Endothelial cell of umbilical vein (primary cell): ENCODE measurements around the gene GFI1B. TPM values are rescaled to one million over a fixed set of nuclear protein-coding genes. Genes with fewer than 3 reads are reported as not detected.

Source experiments
- BruUV-seq: library from RNA; stranded (reverse); fragments of 400-500 nt; replicated peaks from 2 replicates; lab custom pipeline; 2021; lab: Mats Ljungman, UMichigan
- CTCF ChIA-PET: fragments of 300-600, 350-600 bp; sonication (Branson Sonifier 250); formaldehyde crosslinking; loops from one replicate; lab custom pipeline; 2021; ENCODE audit warnings: antibody characterized with exemption, inconsistent platforms; lab: Charles Lee
- POLR2A ChIA-PET: fragments of 300-600, 350-600 bp; sonication (Branson Sonifier 250); formaldehyde crosslinking; loops from one replicate; lab custom pipeline; 2021; ENCODE audit warnings: antibody characterized with exemption, inconsistent platforms; lab: Charles Lee
- DNase-seq: peaks from one replicate; pipeline ENCODE4 v3.0.0-alpha.2; 2011; ENCODE audit warnings: low read depth, low spot score
- FAIRE-seq: peaks from 2 replicates; lab custom pipeline; 2011; peaks lifted over from hg19 to GRCh38; lab: Jason Lieb, UNC
- H2AFZ ChIP-seq: 2 replicates; pipeline ENCODE4 v1.6.0; 2012; ENCODE audit warnings: low read depth, low read length, control low read depth, inconsistent platforms
- H3K27ac ChIP-seq: 2 replicates; pipeline ENCODE4 v1.5.1; 2011; ENCODE audit warnings: low read depth, mild to moderate bottlenecking, control low read depth, low read length, moderate library complexity; ENCODE audit not compliant: insufficient read depth
- H3K27me3 ChIP-seq, 2 experiments: 2 replicates each; pipeline versions ENCODE4 v1.6.0 to v1.6.1; 2011; ENCODE audit warnings: low read length in 2 of 2, mixed read lengths in 1 of 2; ENCODE audit not compliant: control insufficient read depth in 2 of 2, insufficient read depth in 2 of 2
- H3K36me3 ChIP-seq, 2 experiments: 2 replicates in 1 of 2; 3 replicates in 1 of 2; pipeline ENCODE4 v1.5.1; 2011; ENCODE audit warnings: low read length in 2 of 2, mild to moderate bottlenecking in 1 of 2, moderate library complexity in 1 of 2; ENCODE audit not compliant: control insufficient read depth in 2 of 2, insufficient read depth in 2 of 2; ENCODE audit errors: extremely low read depth in 1 of 2
- H3K4me1 ChIP-seq: 3 replicates; pipeline ENCODE4 v1.5.1; 2011; ENCODE audit warnings: mild to moderate bottlenecking, low read length; ENCODE audit not compliant: control insufficient read depth, insufficient read depth; ENCODE audit errors: extremely low read depth
- H3K4me2 ChIP-seq: 2 replicates; pipeline ENCODE4 v1.6.1; 2011; ENCODE audit warnings: low read length, control low read depth, mixed read lengths; ENCODE audit not compliant: insufficient read depth
- H3K4me3 ChIP-seq, 3 experiments: fragments of 200-600 bp in 1 of 3; sonication (generic), shearing (Covaris generic) in 1 of 3; replicated peaks in 1 of 3; 2 replicates each; pipeline ENCODE4 v1.5.1; 2011 to 2016; ENCODE audit warnings: control low read depth in 3 of 3, low read length in 3 of 3, mild to moderate bottlenecking in 2 of 3, inconsistent platforms in 1 of 3, low read depth in 1 of 3, moderate library complexity in 1 of 3; ENCODE audit not compliant: insufficient read depth in 1 of 3
- H3K79me2 ChIP-seq: 2 replicates; pipeline ENCODE4 v1.6.0; 2012; ENCODE audit warnings: low read length, inconsistent platforms; ENCODE audit not compliant: control insufficient read depth, insufficient read depth
- H3K9ac ChIP-seq: replicated peaks from 2 replicates; pipeline ENCODE3; 2011; ENCODE audit warnings: low read length, control low read depth; ENCODE audit not compliant: insufficient read depth; ENCODE audit errors: extremely low read depth
- H3K9me1 ChIP-seq: replicated peaks from 3 replicates; pipeline ENCODE4 v1.6.0; 2011; ENCODE audit warnings: mild to moderate bottlenecking, low read length; ENCODE audit not compliant: control insufficient read depth, insufficient read depth; ENCODE audit errors: extremely low read depth
- H3K9me3 ChIP-seq: replicated peaks from 2 replicates; pipeline ENCODE4 v1.5.1; 2012; ENCODE audit warnings: low read length, inconsistent platforms; ENCODE audit not compliant: control insufficient read depth, insufficient read depth
- H4K20me1 ChIP-seq: replicated peaks from 2 replicates; pipeline ENCODE3; 2011; ENCODE audit warnings: mild to moderate bottlenecking, low read length; ENCODE audit not compliant: control insufficient read depth, insufficient read depth; ENCODE audit errors: extremely low read depth
- EZH2 ChIP-seq: IDR thresholded peaks from 2 replicates; pipeline ENCODE4 v1.6.1; 2012; ENCODE audit warnings: borderline replicate concordance, low read depth, mild to moderate bottlenecking, moderate library complexity, low read length, inconsistent platforms; ENCODE audit not compliant: severe bottlenecking
- GATA2 ChIP-seq: IDR thresholded peaks from 2 replicates; pipeline ENCODE4 v1.7.0; 2011; ENCODE audit warnings: low read depth, mild to moderate bottlenecking, moderate library complexity, mixed read lengths, low read length; ENCODE audit not compliant: insufficient read length, insufficient read depth
- dilution Hi-C: fragments of 300-500 bp; cut with MboI; formaldehyde crosslinking; loops from one replicate; pipeline ENCODE4 v1.15.0; 2019; ENCODE audit warnings: low sequenced_read_pairs; ENCODE audit not compliant: extremely low pct_ligation_motif_present
- intact Hi-C: fragments of 100-400 bp; cut with micrococcal nuclease; formaldehyde crosslinking; loops from one replicate; pipeline ENCODE4 v1.10.0; 2022
- polyA plus RNA-seq, 4 experiments: library from polyadenylated mRNA; depleted of rRNA in 3 of 4; stranded (reverse) in 3 of 4; unstranded in 1 of 4; fragments of >200 nt; gene quantifications; 2 replicates each; pipeline versions ENCODE4 v1.2.1 to v1.2.3, GENCODE V29; 2011 to 2012; ENCODE audit warnings: missing spikeins in 1 of 4
- total RNA-seq: library from RNA; stranded (reverse); gene quantifications from 2 replicates; pipeline ENCODE4 v1.2.3, GENCODE V29; 2021
- TF ChIP-seq, protein P1 (sequence below), 2 donors: IDR thresholded peaks; 1 replicate in 1 of 2; 2 replicates in 1 of 2; pipeline ENCODE4 v1.5.1; 2011; ENCODE audit warnings: low read length in 2 of 2, mild to moderate bottlenecking in 2 of 2, moderate library complexity in 2 of 2, control low read depth in 1 of 2, inconsistent platforms in 1 of 2, low read depth in 1 of 2; ENCODE audit not compliant: insufficient read depth in 1 of 2; ENCODE audit errors: extremely low read depth in 1 of 2
- TF ChIP-seq, protein P2 (sequence below): IDR thresholded peaks from 2 replicates; pipeline ENCODE4 v1.6.1; 2011; ENCODE audit not compliant: insufficient read depth, insufficient read length

GFI1B gene
- total and polyA plus RNA-seq, 2 donors (not counting 3 experiments of a cell fraction or from before 2014, with no cell fraction given) = 0.04 TPM; not detected in 1

DNA sequence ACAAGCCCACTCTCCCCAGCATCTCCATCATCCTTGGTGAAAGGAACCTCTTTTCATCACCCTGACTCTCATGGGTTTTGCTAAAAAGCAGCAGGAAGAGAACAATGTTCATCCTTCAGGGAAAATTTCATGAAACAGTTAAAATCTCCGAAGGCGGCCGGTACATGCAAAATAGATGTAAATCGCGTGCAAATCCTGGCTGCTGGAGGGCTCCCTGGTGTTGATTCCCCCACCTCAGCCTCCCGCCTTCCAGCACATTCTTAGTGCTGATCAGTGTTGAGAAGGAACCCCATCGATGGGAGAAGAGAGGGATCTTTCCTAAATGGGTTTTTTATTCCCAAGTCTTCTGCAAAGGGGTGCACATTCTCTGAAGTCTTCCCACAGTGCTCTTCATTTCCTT, 8.7 kb upstream of the GFI1B start:
- Histone ChIP-seq H3K79me2 (no peaks in the 10 kb centered on the region), H3K4me1 (no peaks in the 10 kb centered on the region), H3K9me3 (no peaks in the 10 kb centered on the region), H3K27ac (no peak overlapping the region), H3K36me3 (no peaks in the 10 kb centered on the region), H3K4me3 (no peak overlapping the region), H3K4me2 (no peak overlapping the region), H3K27me3 (peaks cover 0 to 4% of the 10 kb centered on the region in 2 experiments), H4K20me1 (no peaks in the 10 kb centered on the region), H3K9ac (no peak overlapping the region), H2AFZ (no peak overlapping the region), H3K9me1 (no peaks in the 10 kb centered on the region)
- intact Hi-C loops = loop anchor here (10.0 kb wide), 1 partner anchor 165 kb away; no protein-coding TSS in a partner anchor
- dilution Hi-C loops = no loop called here
- TF ChIP-seq, protein P1, sequence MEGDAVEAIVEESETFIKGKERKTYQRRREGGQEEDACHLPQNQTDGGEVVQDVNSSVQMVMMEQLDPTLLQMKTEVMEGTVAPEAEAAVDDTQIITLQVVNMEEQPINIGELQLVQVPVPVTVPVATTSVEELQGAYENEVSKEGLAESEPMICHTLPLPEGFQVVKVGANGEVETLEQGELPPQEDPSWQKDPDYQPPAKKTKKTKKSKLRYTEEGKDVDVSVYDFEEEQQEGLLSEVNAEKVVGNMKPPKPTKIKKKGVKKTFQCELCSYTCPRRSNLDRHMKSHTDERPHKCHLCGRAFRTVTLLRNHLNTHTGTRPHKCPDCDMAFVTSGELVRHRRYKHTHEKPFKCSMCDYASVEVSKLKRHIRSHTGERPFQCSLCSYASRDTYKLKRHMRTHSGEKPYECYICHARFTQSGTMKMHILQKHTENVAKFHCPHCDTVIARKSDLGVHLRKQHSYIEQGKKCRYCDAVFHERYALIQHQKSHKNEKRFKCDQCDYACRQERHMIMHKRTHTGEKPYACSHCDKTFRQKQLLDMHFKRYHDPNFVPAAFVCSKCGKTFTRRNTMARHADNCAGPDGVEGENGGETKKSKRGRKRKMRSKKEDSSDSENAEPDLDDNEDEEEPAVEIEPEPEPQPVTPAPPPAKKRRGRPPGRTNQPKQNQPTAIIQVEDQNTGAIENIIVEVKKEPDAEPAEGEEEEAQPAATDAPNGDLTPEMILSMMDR (IDR thresholded peaks at IDR 0.05; ENCODE audit: extremely low read depth in 1 of 2, insufficient read depth in 1 of 2, low read depth in 1 of 2, low read length in 2 of 2) = no peak
- TF ChIP-seq, protein P2, sequence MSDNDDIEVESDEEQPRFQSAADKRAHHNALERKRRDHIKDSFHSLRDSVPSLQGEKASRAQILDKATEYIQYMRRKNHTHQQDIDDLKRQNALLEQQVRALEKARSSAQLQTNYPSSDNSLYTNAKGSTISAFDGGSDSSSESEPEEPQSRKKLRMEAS = no peak
- TF ChIP-seq EZH2 = no peak
- TF ChIP-seq GATA2 = no peak
- no peak for DNase-seq
- CTCF ChIA-PET = interaction anchor here (0.6 to 1.8 kb wide), 2 partner anchors 67 kb away, joined by 3 to 4 read pairs; no protein-coding TSS in a partner anchor
- no peak for FAIRE-seq
- no TSS peak for BruUV-seq
- POLR2A ChIA-PET = no interaction called here
